C4-2B (cell line): ENCODE data around the gene MYL10.

Source experiments
- H3K27ac ChIP-seq: fragments of 450-650 bp; 2 replicates; pipeline ENCODE4 v1.5.1; 2017
- CTCF ChIP-seq: fragments of 450-650 bp; conservative IDR thresholded peaks from 2 replicates; pipeline ENCODE4 v1.5.1; 2017; ENCODE audit warnings: mild to moderate bottlenecking
- ZFX ChIP-seq: fragments of 450-650 bp; IDR thresholded peaks from 2 replicates; pipeline ENCODE4 v1.6.1; 2017

The MYL10 gene

GRCh38 chr7:101588131-101588935, 40.8 kb downstream of the MYL10 start:
- no peak overlapping the region for H3K27ac ChIP-seq
- TF ChIP-seq ZFX (no peak), CTCF (no peak)

DNA sequence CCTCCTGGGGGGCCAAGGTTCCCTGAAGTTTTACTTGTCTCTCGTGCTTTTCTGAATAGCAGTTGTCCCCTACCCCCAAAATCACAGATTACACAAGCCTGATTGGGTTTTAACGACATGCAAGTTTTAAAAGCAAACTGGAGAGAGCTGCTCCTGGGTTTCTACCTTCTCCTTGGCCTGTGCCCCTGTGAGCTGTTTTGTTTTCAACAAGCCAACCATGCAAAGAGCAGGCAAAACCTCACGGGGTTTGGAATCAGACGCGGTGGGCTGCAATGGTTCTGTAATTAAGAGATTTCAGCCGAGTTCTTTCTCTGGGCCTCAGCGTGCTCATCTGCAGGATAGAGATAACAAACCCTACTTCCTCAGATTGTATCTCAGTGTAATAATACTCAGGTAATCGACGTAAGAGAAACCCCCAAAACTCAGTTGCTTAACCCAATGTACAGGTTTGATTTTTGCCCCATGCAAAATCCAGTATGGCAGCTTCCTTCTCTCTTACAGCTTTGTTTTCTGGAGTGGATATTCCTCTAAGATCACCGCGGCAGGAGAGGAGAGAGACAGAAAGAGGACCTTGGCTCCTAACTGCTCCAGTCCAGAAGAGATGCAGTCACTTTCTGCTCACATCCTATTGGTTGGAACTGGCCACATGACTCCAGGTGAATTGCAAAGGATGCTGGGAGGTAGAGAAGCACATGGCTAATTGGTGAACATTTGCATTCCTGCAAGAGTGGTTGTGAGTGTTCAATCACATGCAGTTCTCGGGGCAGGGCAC, 42.0 kb downstream of the MYL10 start:
- TF ChIP-seq CTCF (no peak), ZFX (no peak)

DNA sequence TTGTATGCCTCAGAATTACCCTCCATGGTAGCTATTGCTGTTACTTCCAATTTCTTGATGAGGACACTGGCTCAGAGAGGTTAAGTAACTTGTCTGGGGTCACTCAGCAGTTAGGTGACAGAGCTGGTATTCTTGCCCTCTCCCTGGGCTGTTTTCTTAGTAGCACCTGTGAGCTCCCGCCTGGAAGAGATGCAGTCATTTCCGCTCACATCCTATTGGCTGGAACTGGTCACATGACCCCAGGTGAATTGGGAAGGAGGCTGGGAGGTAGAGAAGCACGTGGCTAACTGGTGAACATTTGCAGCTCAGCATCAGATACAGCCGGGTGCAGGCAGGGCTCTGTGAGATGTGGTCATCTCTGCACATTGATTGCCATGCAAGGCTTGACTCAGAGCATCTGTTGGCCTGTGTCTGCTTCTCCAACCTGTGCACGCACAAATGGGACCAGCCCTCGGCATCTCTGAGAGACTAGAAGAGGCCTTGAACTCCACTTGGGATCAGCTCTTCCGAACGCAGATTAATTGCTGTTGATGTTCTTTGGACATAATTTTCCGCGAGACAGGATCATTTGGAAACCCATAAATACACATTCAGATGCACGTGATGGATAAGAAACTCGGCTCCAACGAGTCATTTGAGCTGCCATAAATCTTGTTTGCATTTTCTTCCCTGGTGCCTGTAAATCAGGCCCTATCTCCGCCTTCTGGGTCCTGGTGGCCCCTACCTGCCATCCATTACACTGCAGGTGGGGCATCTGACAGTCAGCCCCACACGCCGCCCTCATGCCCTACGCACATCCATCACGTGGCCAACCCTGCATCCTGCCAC, 42.8 kb downstream of the MYL10 start:
- H3K27ac ChIP-seq: no peak overlapping the region
- no peak for TF ChIP-seq ZFX
- no peak for TF ChIP-seq CTCF

More for the DNA sequence above, 42.0 kb downstream of the MYL10 start:
- H3K27ac ChIP-seq: no peak overlapping the region

GRCh38 chr7:101582971-101583370, 46.1 kb downstream of the MYL10 start:
- no peak for TF ChIP-seq CTCF
- no peak for TF ChIP-seq ZFX
- no peak overlapping the region for H3K27ac ChIP-seq

DNA sequence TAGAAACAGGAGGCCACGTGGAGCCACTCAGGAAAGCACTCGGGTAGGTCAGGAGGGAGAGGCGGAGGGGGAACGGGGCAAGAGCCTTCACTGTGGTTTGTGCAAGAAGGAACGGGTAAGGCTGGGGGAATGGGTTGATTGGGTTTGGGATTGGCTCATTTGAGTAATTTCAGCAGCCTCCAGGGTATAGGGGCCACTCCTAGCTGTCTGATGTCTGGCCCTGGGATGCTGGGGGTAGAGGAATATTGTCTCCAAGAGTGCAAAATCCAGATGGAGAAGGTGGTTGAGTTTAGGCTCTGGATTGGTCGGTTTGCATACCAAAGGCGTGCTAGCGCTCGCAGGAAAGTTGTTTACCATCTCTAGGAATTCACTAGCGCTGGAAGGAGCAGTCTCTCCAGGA, 47.2 kb downstream of the MYL10 start:
- no peak overlapping the region for H3K27ac ChIP-seq
- no peak for TF ChIP-seq ZFX
- no peak for TF ChIP-seq CTCF

GRCh38 chr7:101580596-101580995, 48.5 kb downstream of the MYL10 start:
- TF ChIP-seq ZFX (no peak), CTCF (no peak)
- H3K27ac ChIP-seq: no peak overlapping the region
